GM21367 (cell line): ENCODE results near the gene SCAF1.

Experiments used
- ATAC-seq: cut with Tn5 transposase; IDR thresholded peaks from one replicate; pipeline ENCODE4 v1.9.1; 2021; ENCODE audit not compliant: unreplicated experiment

Gene SCAF1

GRCh38 chr19:49684251-49684982, 42.4 kb downstream of the SCAF1 start:
- ATAC-seq, result no peak

DNA sequence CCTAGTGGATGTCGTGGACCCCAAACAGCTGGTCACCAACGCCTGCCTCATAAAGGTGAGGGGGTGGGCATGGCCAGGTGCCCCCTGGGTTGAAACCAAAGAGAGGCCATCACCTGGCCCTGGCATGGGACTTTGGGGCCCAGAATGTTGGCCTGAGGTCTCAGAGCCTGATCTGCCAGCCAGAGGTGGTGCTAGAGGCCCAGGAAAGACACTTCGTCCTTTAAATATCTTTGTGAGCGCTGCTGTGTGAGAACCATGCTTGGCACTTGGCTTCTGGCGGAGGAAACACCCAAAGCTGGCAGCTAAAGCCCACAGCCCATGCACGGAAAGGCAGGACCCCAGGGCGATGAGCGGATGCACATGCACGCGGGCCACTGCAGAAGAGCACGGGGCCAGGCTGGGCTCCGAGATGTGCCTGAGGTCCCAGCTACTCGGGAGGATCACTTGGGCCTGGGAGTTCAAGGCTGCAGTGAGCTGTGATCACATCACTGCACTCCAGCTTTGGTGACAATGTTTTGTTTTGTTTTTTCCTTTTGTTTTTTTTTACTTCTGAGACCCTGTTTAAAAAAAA, 43.1 kb downstream of the SCAF1 start:
- no peak for ATAC-seq

- no peak for ATAC-seq
Observed at GRCh38 chr19:49685845-49686332, 43.9 kb downstream of the SCAF1 start.

DNA sequence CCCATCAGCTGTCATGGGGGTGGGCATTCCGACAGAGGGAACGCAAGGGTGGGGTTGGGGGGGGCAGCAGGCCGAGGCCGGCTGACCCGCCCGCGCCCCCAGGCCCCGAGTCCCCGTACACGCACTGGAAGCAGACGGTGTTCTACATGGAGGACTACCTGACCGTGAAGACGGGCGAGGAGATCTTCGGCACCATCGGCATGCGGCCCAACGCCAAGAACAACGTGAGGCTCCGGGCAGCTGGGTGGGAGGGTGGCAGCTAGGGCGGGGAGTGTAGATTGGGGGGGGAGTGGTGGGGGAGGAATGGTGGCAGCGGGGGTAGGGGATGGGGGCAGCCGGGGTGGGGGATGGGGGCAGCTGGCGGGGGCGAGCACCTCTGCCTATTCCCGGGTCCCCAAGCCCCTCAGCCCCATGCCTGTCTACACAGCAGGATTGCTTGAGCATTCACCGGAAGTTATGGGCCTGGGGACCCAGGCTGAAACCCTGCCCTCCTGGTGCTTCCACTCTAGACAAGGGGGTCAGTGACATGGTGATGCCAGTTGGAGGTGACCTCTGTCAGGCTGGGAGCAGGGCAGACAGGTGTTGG, 44.6 kb downstream of the SCAF1 start:
- ATAC-seq, result no peak

- no peak for ATAC-seq
Observed at GRCh38 chr19:49687150-49687549, 45.1 kb downstream of the SCAF1 start.

DNA sequence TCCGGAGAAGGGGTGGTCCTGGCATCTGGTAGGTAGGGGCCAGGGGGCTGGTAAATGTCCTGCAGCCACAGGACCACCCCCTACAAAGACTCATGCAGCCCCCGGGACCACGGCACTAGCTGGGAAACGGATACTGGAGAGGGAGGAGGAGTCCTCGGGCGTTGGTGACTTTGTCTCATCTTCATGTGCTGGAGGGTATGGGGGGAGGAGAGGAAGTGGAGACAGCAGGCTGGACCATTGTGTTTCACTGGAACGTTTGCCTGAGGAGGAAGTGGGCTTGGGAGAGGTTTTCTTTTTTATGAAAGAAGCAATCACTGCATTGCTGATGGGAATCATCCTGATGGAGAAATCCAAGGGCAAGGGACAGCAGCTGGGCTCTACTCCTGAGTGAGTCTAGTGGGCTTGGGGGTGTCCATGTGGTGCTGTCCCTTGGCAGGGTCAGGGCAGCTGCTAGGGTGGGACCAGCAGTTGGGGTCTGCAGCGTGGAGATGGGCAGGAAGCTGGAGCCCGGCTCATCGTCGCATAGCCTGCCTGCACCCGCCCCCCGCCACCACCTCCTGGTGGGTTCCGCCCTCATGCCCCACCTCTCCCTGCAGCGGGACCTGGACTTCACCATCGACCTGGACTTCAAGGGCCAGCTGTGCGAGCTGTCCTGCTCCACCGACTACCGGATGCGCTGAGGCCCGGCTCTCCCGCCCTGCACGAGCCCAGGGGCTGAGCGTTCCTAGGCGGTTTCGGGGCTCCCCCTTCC, 45.7 kb downstream of the SCAF1 start:
- ATAC-seq, result no peak

GRCh38 chr19:49688531-49689132, 46.6 kb downstream of the SCAF1 start:
- no peak for ATAC-seq

DNA sequence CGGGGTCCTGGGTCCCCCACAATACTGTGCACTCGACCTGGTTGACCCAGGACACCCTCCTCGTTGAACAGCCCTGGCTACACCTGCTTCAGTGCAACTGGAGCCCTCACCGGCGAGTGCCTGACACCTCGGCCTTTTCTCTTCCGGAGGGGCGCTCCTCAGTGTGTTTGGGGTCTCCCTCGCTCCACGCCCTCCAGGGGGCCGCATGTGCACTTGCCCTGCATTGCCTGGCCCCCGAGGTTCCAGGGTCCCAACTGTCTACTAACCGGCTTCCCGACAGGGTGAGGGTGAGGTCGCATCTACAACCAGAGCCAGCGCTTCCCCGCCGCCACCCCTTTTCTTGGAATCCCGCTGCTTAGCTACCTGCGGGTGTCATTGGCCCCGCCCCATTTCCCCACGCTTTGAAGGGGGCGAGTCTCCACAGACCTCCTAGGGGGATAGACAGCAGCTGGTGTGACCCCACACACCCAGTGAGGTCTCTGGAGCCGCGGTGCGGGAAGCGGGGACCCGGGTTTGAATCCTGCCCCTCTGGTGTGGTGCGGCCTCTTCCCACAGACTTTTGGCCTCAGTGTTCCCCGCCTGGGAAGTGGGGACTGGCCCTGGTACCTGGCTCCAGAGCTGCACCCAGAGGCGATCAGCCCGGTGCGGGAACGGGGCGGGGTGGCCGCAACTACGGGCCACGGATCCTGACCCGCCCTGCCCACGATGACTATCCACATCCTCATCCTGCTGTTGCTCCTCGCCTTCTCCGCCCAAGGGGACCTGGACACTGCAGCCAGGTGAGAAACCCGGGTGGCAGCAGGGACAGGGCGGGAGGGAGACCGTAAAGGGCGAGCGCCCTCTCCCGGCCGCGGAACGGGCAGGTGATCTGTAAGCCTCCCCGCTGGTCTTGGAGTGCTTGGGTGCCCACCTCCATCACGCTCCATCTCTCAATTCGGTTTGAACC, 47.4 kb downstream of the SCAF1 start, which contains the start of gene ADM5:
Gene ADM5, plus strand, starts transcription at position 462 of the 946 bp plus-strand sequence. Its CDS starts 244 bp downstream, at position 706.
- ATAC-seq, result no peak

DNA sequence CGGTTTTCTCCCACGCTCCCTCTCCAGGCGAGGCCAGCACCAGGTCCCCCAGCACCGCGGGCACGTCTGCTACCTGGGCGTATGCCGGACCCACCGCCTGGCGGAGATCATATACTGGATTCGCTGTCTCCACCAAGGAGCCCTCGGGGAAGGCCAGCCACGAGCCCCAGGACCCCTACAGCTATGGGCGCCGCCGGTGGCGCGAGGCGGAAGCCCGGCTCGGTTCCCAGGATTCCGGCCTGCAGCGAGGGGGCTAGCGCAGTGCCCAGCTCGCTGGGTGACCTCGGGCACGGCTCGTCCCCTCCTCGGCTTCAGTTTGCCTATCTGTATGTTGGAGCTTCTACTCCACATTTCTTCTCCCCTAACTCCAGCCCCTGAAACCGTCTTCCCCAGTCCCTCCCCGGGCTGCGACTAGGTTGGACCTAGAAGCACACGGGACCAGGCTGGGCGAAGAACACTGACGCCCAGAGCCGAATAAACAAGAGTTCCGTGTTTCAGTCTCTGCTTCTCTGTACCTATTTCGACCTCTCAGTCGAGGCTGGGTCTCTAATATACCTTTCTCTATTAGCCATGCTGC, 48.2 kb downstream of the SCAF1 start:
- ATAC-seq, result no peak

DNA sequence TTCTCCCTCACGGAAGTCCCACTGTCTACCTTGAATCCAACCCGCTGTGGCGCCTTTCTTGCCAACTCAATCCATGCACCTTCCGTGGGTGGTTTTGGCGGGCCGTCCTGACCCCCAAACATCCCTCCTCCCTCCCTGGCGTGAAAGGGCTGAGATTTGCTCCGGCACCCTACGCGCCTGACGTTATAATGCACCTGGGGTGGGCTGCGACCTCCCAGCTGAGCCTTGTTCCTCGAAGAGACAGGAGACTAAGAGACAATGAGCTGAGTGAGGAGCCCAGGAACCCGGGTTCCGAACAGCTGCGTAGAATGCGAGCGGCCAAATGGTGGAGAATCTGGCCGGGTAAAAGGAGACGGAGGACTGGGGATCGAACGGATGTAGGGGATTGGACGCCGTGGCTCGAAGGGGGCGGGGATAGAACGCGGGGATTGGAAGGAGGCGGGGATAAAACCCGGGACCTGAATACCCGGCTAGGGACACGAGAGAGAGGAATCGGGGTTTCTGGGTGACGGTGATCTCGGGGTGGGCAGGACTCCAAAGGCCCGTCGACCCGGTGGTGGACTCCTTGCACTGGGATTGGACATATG, 48.7 kb downstream of the SCAF1 start, which contains the start of gene CPT1C:
Gene CPT1C, plus strand, starts transcription at position 461 of the 587 bp plus-strand sequence. CDS start 1,137 bp downstream, outside the sequence.
- no peak for ATAC-seq

GRCh38 chr19:49691243-49692146, 49.5 kb downstream of the SCAF1 start:
- ATAC-seq, result no peak

- ATAC-seq, result no peak
Observed at GRCh38 chr19:49692147-49692506, 50.1 kb downstream of the SCAF1 start.

- no peak for ATAC-seq
Observed at GRCh38 chr19:49696115-49696514, 54.1 kb downstream of the SCAF1 start.

DNA sequence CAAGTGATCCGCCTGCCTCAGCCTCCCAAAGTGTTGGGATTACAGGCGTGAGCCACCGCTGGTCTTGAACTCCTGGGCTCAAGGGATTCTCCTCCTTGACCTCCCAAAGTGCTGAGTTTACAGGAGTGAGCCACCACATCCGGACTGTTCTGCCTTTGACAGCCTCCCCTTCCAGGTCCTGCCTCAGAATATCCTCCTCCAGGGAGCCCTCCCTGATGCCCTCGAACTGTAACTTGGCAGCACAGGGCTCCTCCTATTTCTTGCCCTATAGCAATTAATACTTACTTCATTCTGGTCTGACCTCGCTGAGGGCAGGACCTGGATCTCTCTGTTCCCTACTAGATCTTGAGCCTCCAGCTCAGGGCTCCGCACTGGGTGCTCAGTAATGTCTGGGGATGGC, 54.9 kb downstream of the SCAF1 start:
- ATAC-seq, result no peak

DNA sequence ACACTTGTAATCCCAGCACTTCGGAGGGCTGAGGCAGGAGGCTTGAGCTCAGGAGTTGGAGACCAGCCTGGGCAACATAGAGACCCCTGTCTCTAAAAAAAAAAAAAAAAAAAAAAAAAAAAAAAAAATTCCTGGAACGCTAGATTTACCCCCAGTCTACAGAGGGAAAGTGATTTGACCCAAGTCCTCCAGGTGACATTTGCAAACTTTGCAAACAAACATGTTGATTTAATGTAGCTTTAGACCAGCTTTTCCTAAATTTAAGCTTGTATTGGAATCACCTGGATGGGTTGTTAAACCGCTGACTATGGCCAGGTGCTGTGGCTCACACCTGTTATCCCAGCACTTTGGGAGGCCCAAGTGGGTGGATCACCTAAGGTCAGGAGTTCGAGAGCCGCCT, 57.4 kb downstream of the SCAF1 start:
- no peak for ATAC-seq

DNA sequence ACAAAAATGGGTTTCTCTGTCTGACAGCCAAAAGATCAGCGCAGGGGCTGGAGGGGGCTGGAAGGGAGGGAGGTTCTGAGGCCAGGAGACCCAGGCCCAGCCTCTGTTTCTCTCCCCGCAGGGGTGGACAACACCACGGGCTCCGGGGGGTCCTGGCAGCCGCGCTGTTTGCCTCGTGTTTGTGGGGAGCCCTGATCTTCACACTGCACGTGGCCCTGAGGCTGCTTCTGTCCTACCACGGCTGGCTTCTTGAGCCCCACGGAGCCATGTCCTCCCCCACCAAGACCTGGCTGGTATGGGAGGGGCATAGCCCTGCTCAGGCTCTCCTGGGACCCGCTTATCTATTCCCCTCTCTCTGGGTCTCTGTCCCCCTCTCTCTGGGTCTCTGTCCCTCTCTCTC, 58.6 kb downstream of the SCAF1 start:
- no peak for ATAC-seq

GRCh38 chr19:49701271-49701786, 59.3 kb downstream of the SCAF1 start:
- ATAC-seq, result no peak
